Peyer's patch (tissue), 4 donors: ENCODE data around the gene TMEM135.

Experiments used
- CTCF ChIP-seq, 6 experiments: fragments of 450-650 bp in 4 of 6; fragments of 200-600 bp in 2 of 6; sonication (generic) in 1 of 6; IDR thresholded peaks; one replicate each; pipeline ENCODE4 v1.5.1; 2017 to 2019; ENCODE audit warnings: antibody characterized with exemption in 6 of 6, mild to moderate bottlenecking in 3 of 6, moderate library complexity in 1 of 6
- POLR2A ChIP-seq, 2 donors: fragments of 450-650 bp; IDR thresholded peaks; one replicate each; pipeline ENCODE4 v1.5.1; 2017; ENCODE audit warnings: antibody characterized with exemption in 2 of 2, mild to moderate bottlenecking in 2 of 2, moderate library complexity in 2 of 2

- no peak for TF ChIP-seq POLR2A (IDR thresholded peaks at IDR 0.05)
- TF ChIP-seq CTCF (IDR thresholded peaks at IDR 0.05), result no peak
Measured at GRCh38 chr11:87180742-87181141, 143.0 kb downstream of the TMEM135 start.
